H1 (cell line): Measurements from ENCODE around the gene SLC6A18. TPM values are rescaled to one million over a fixed set of nuclear protein-coding genes. Genes with fewer than 3 reads are reported as not detected.
A peak's percentile ranks its signal among the peaks of the same experiment; 100 is the strongest.

Experiments used
- CTCF ChIA-PET: fragments of 300-600 bp; sonication (Branson Sonifier 250); formaldehyde crosslinking; loops from one replicate; lab custom pipeline; 2021; ENCODE audit not compliant: partially characterized antibody; lab: Charles Lee
- POLR2A ChIA-PET: fragments of 300-600 bp; sonication (Branson Sonifier 250); formaldehyde crosslinking; loops from one replicate; lab custom pipeline; 2021; ENCODE audit warnings: inconsistent platforms; ENCODE audit not compliant: partially characterized antibody; lab: Charles Lee
- DNase-seq, 2 experiments: peaks; one replicate each; pipeline versions ENCODE4 v3.0.0 to v3.0.0-alpha.2; 2010 to 2022; ENCODE audit warnings: low spot score in 2 of 2, low read depth in 1 of 2, mixed read lengths in 1 of 2
- FAIRE-seq: peaks from 2 replicates; lab custom pipeline; 2011; peaks lifted over from hg19 to GRCh38; lab: Jason Lieb, UNC
- H2AFZ ChIP-seq: 2 replicates; pipeline ENCODE4 v1.8.1; 2012; ENCODE audit warnings: low read length, inconsistent platforms
- H2AK5ac ChIP-seq: 2 replicates; pipeline ENCODE4 v1.6.1; 2013; ENCODE audit warnings: low read depth, low read length
- H2BK120ac ChIP-seq: replicated peaks from 2 replicates; pipeline ENCODE3; 2013; ENCODE audit warnings: low read depth, low read length, inconsistent platforms
- H2BK12ac ChIP-seq: 2 replicates; pipeline ENCODE4 v1.6.1; 2013; ENCODE audit warnings: low read depth, low read length
- H2BK15ac ChIP-seq: 2 replicates; pipeline ENCODE4 v1.6.1; 2013; ENCODE audit warnings: low read length
- H2BK20ac ChIP-seq: 2 replicates; pipeline ENCODE4 v1.6.1; 2013; ENCODE audit warnings: low read length
- H2BK5ac ChIP-seq: 2 replicates; pipeline ENCODE4 v1.6.1; 2013; ENCODE audit warnings: low read depth, low read length
- H3K14ac ChIP-seq: 2 replicates; pipeline ENCODE4 v1.6.1; 2013; ENCODE audit warnings: inconsistent platforms; ENCODE audit not compliant: insufficient read length
- H3K18ac ChIP-seq: 2 replicates; pipeline ENCODE4 v1.6.1; 2013; ENCODE audit warnings: low read length; ENCODE audit errors: extremely low read depth
- H3K23ac ChIP-seq: 2 replicates; pipeline ENCODE4 v1.6.1; 2013; ENCODE audit warnings: inconsistent platforms; ENCODE audit not compliant: insufficient read length
- H3K23me2 ChIP-seq: 2 replicates; pipeline ENCODE4 v1.6.1; 2013; ENCODE audit warnings: low read depth, low read length
- H3K27ac ChIP-seq: 2 replicates; pipeline ENCODE4 v1.6.1; 2011; ENCODE audit warnings: low read depth, low read length, inconsistent platforms
- H3K27me3 ChIP-seq, 4 experiments: replicated peaks in 1 of 4; 1 replicate in 1 of 4; 2 replicates in 3 of 4; pipeline versions ENCODE4 v1.6.1 to v1.8.1; 2011 to 2013; ENCODE audit warnings: low read length in 3 of 4, mild to moderate bottlenecking in 3 of 4, inconsistent platforms in 2 of 4, mixed read lengths in 2 of 4, moderate library complexity in 1 of 4; ENCODE audit not compliant: control insufficient read depth in 3 of 4, insufficient read depth in 3 of 4; ENCODE audit errors: extremely low read depth in 1 of 4
- H3K36me3 ChIP-seq, 4 experiments: 2 replicates each; pipeline versions ENCODE4 v1.6.1 to v1.8.1; 2011 to 2013; ENCODE audit warnings: mild to moderate bottlenecking in 4 of 4, low read length in 3 of 4, moderate library complexity in 2 of 4, control low read depth in 1 of 4, inconsistent platforms in 1 of 4; ENCODE audit not compliant: insufficient read depth in 4 of 4, control insufficient read depth in 2 of 4
- H3K4ac ChIP-seq: replicated peaks from 2 replicates; pipeline ENCODE3; 2013; ENCODE audit warnings: low read length, low read depth, mixed read lengths, inconsistent platforms; ENCODE audit not compliant: insufficient read length
- H3K4me1 ChIP-seq, 4 experiments: replicated peaks in 1 of 4; 1 replicate in 1 of 4; 2 replicates in 3 of 4; pipeline versions ENCODE4 v1.6.1 to v1.8.1; 2011 to 2013; ENCODE audit warnings: low read length in 3 of 4, inconsistent platforms in 2 of 4, mixed read lengths in 1 of 4; ENCODE audit not compliant: insufficient read depth in 4 of 4, control insufficient read depth in 3 of 4
- H3K4me2 ChIP-seq, 2 experiments: 2 replicates each; pipeline versions ENCODE4 v1.6.1 to v1.8.1; 2011 to 2013; ENCODE audit warnings: low read depth in 2 of 2, low read length in 2 of 2, control low read depth in 1 of 2, inconsistent platforms in 1 of 2, mild to moderate bottlenecking in 1 of 2; ENCODE audit not compliant: insufficient read depth in 1 of 2
- H3K4me3 ChIP-seq, 4 experiments: fragments of 200-600, 300-600 bp in 1 of 4; sonication (generic), shearing (Covaris generic), sonication (Bioruptor Twin) in 1 of 4; 2 replicates each; pipeline versions ENCODE4 v1.5.1 to v1.8.1; 2011 to 2016; ENCODE audit warnings: low read length in 4 of 4, low read depth in 3 of 4, control low read depth in 2 of 4, inconsistent platforms in 2 of 4, mild to moderate bottlenecking in 2 of 4, mixed read lengths in 1 of 4, moderate library complexity in 1 of 4; ENCODE audit not compliant: insufficient read depth in 2 of 4; ENCODE audit errors: extremely low read depth in 1 of 4
- H3K56ac ChIP-seq: replicated peaks from 2 replicates; pipeline ENCODE3; 2013; ENCODE audit warnings: low read depth, mild to moderate bottlenecking, mixed read lengths, low read length, inconsistent platforms; ENCODE audit not compliant: insufficient read length
- H3K79me1 ChIP-seq: 2 replicates; pipeline ENCODE4 v1.6.1; 2013; ENCODE audit warnings: low read depth, low read length, control low read depth
- H3K79me2 ChIP-seq, 2 experiments: 2 replicates each; pipeline versions ENCODE4 v1.6.1 to v1.8.1; 2012 to 2013; ENCODE audit warnings: low read length in 2 of 2, mild to moderate bottlenecking in 2 of 2, inconsistent platforms in 1 of 2; ENCODE audit not compliant: insufficient read depth in 2 of 2, control insufficient read depth in 1 of 2
- H3K9ac ChIP-seq, 4 experiments: replicated peaks in 1 of 4; 1 replicate in 1 of 4; 2 replicates in 3 of 4; pipeline versions ENCODE4 v1.6.1 to v1.8.1; 2011 to 2013; ENCODE audit warnings: low read depth in 3 of 4, low read length in 3 of 4, control low read depth in 2 of 4, mild to moderate bottlenecking in 2 of 4, moderate library complexity in 2 of 4, inconsistent platforms in 1 of 4; ENCODE audit errors: extremely low read depth in 1 of 4
- H3K9me3 ChIP-seq, 2 experiments: 2 replicates each; pipeline versions ENCODE4 v1.6.1 to v1.8.1; 2012 to 2013; ENCODE audit warnings: mild to moderate bottlenecking in 2 of 2, moderate library complexity in 2 of 2, control low read depth in 1 of 2, inconsistent platforms in 1 of 2, low read depth in 1 of 2, low read length in 1 of 2, mixed read lengths in 1 of 2; ENCODE audit not compliant: insufficient read depth in 2 of 2
- H4K20me1 ChIP-seq, 2 experiments: replicated peaks in 1 of 2; 2 replicates each; pipeline versions ENCODE3 to v1.8.1; 2011 to 2013; ENCODE audit warnings: inconsistent platforms in 2 of 2, low read length in 2 of 2, mild to moderate bottlenecking in 1 of 2; ENCODE audit not compliant: insufficient read depth in 2 of 2, control insufficient read depth in 1 of 2
- H4K5ac ChIP-seq: 2 replicates; pipeline ENCODE4 v1.6.1; 2013; ENCODE audit warnings: low read length, low read depth, mixed read lengths, inconsistent platforms; ENCODE audit not compliant: insufficient read length
- H4K8ac ChIP-seq: 2 replicates; pipeline ENCODE4 v1.8.0; 2013; ENCODE audit warnings: mild to moderate bottlenecking, moderate library complexity, low read length, inconsistent platforms; ENCODE audit not compliant: insufficient read depth; ENCODE audit errors: extremely low read depth
- H4K91ac ChIP-seq: replicated peaks from 2 replicates; pipeline ENCODE3; 2013; ENCODE audit warnings: low read length, mixed read lengths, inconsistent platforms; ENCODE audit not compliant: insufficient read length
- ASH2L ChIP-seq: fragments of 200-600, 300-600 bp; sonication (generic); IDR thresholded peaks from one replicate; pipeline ENCODE4 v1.7.1; 2017; ENCODE audit warnings: low read length
- CBX8 ChIP-seq: fragments of 300-800, 300-1000 bp; sonication (generic); IDR thresholded peaks from 2 replicates; pipeline ENCODE4 v1.7.1; 2016; ENCODE audit warnings: low read depth, low read length, borderline replicate concordance
- CHD1 ChIP-seq: IDR thresholded peaks from 2 replicates; pipeline ENCODE4 v1.6.1; 2012; ENCODE audit warnings: low read depth, low read length, improper control_type of control experiment
- CHD2 ChIP-seq: IDR thresholded peaks from 2 replicates; pipeline ENCODE4 v1.6.1; 2012; ENCODE audit warnings: low read length, improper control_type of control experiment
- EGR1 ChIP-seq: IDR thresholded peaks from 2 replicates; pipeline ENCODE4 v1.6.1; 2011; ENCODE audit warnings: low read depth, low read length, borderline replicate concordance
- FOSL1 ChIP-seq: IDR thresholded peaks from 2 replicates; pipeline ENCODE4 v1.6.1; 2011; ENCODE audit warnings: mild to moderate bottlenecking, low read depth, low read length, moderate library complexity; ENCODE audit not compliant: insufficient read depth
- PHF8 ChIP-seq: fragments of 200-600 bp; sonication (generic); conservative IDR thresholded peaks from 2 replicates; pipeline ENCODE4 v1.7.1; 2012; ENCODE audit warnings: low read depth, mild to moderate bottlenecking, inconsistent platforms, low read length, moderate library complexity
- RAD21 ChIP-seq, 2 experiments: IDR thresholded peaks in 1 of 2; conservative IDR thresholded peaks in 1 of 2; 2 replicates each; pipeline ENCODE4 v1.6.1; 2011; ENCODE audit warnings: low read depth in 2 of 2, low read length in 2 of 2, improper control_type of control experiment in 1 of 2, inconsistent platforms in 1 of 2, mild to moderate bottlenecking in 1 of 2, moderate library complexity in 1 of 2
- SAP30 ChIP-seq: fragments of 300-600 bp; sonication (generic); IDR thresholded peaks from 2 replicates; pipeline ENCODE4 v1.7.1; 2012; ENCODE audit warnings: low read length, moderate library complexity, mild to moderate bottlenecking, inconsistent platforms; ENCODE audit not compliant: insufficient read depth, insufficient replicate concordance
- SP2 ChIP-seq: IDR thresholded peaks from 2 replicates; pipeline ENCODE4 v1.6.1; 2012; ENCODE audit warnings: mild to moderate bottlenecking, low read length, inconsistent platforms
- SUZ12 ChIP-seq: fragments of 200-600 bp; sonication (generic); IDR thresholded peaks from 2 replicates; pipeline ENCODE4 v1.6.1; 2012; ENCODE audit warnings: mild to moderate bottlenecking, inconsistent platforms, low read length, moderate library complexity, mixed read lengths
- TAF1 ChIP-seq: IDR thresholded peaks from 2 replicates; pipeline ENCODE4 v1.6.1; 2011; ENCODE audit warnings: mild to moderate bottlenecking, low read depth, low read length
- ZNF274 ChIP-seq: IDR thresholded peaks from 2 replicates; pipeline ENCODE4 v1.7.0; 2012; ENCODE audit warnings: low read length, borderline replicate concordance; ENCODE audit errors: extremely low read depth
- WGBS, 2 experiments: shearing (Covaris generic) in 1 of 2; methylation state at CpG; one replicate each; pipeline versions ENCODE4 v1.1.6 to v1.1.7; 2013 to 2015; ENCODE audit warnings: low lambda C conversion rate in 2 of 2, mixed read lengths in 2 of 2, inconsistent platforms in 1 of 2, low coverage in 1 of 2, missing lambda C conversion rate in 1 of 2; ENCODE audit not compliant: insufficient replicate concordance in 2 of 2, insufficient coverage in 1 of 2, insufficient read length in 1 of 2; ENCODE audit errors: extremely low coverage in 1 of 2, missing lambda C conversion rate in 1 of 2; 5-methylcytosine and 5-hydroxymethylcytosine counted together
- polyA plus RNA-seq, 7 experiments: library from polyadenylated mRNA; depleted of rRNA in 3 of 7; stranded (reverse) in 5 of 7; unstranded in 2 of 7; fragments of >200 nt in 5 of 7; fragments of 200-250 nt in 2 of 7; gene quantifications; 1 replicate in 5 of 7; 2 replicates in 1 of 7; 4 replicates in 1 of 7; pipeline versions ENCODE4 v1.2.1 to v1.2.3, GENCODE V29; 2011 to 2013; ENCODE audit warnings: missing spikeins in 2 of 7, mixed read lengths in 2 of 7
- total RNA-seq: library from RNA; stranded (reverse); fragmentation: NEBNext Ultra II Directional; extraction: Animal tissue kit (Norgen Biotek cat#: 25700); gene quantifications from 2 replicates; pipeline ENCODE4 v1.2.1, GENCODE V29; 2021

Gene SLC6A18
- total and polyA plus RNA-seq, 2 of the 8 experiments (the other 6 are each of a cell fraction or from before 2014, with no cell fraction given) = not detected

GRCh38 chr5:1278656-1279442 lies 53.7 kb downstream of the SLC6A18 start:
- Histone ChIP-seq H4K20me1 (peaks cover 2 to 12% of the 10 kb centered on the region in 2 experiments), H3K9ac (no peak overlapping the region), H3K36me3 (peaks cover 0 to 18% (median 8%) of the 10 kb centered on the region in 4 experiments; a peak in 4 of 8 replicates), H3K4me2 (no peak overlapping the region), H3K4me1 (no peaks in the 10 kb centered on the region), H3K23ac (no peak overlapping the region), H3K56ac (no peak overlapping the region), H3K14ac (no peak overlapping the region), H3K27ac (no peak overlapping the region), H4K5ac (no peak overlapping the region), H3K18ac (no peak overlapping the region), H4K8ac (no peak overlapping the region), H3K4me3 (no peak overlapping the region), H2AFZ (no peak overlapping the region), H2BK20ac (no peak overlapping the region), H2BK120ac (no peak overlapping the region), H3K79me2 (peaks cover 3 to 17% of the 10 kb centered on the region in 2 experiments; a peak in 2 of 4 replicates), H2AK5ac (no peak overlapping the region; the same call in 1 of the 2 replicates), H3K27me3 (no peaks in the 10 kb centered on the region), H2BK5ac (peak overlapping the region; percentile 56; the same call in 1 of the 2 replicates), H4K91ac (no peak overlapping the region), H2BK12ac (no peak overlapping the region), H3K4ac (no peak overlapping the region), H3K23me2 (peaks cover 3% of the 10 kb centered on the region; the same call in 1 of the 2 replicates), H3K9me3 (no peaks in the 10 kb centered on the region; a peak in 1 of 4 replicates), H2BK15ac (no peak overlapping the region), H3K79me1 (peaks cover 6% of the 10 kb centered on the region)
- WGBS, 2 experiments = 96% methylated on average over 40 of the region's 42 CpGs; no CpG with 5 or more reads in 1 of the 2 experiments
- ChIA-PET POLR2A (no interaction called here), CTCF (no interaction called here)
- FAIRE-seq = no peak
- no peak for DNase-seq
- no peak for TF ChIP-seq SAP30
- TF ChIP-seq ASH2L = no peak
- no peak for TF ChIP-seq RAD21 (IDR thresholded peaks at IDR 0.05 in 1 of 2, conservative IDR thresholded peaks at IDR 0.05 in 1 of 2; ENCODE audit: low read depth in 2 of 2, low read length in 2 of 2)
- TF ChIP-seq FOSL1 = no peak
- no peak for TF ChIP-seq PHF8
- TF ChIP-seq CBX8 = no peak
- TF ChIP-seq TAF1 = no peak
- no peak for TF ChIP-seq CHD1
- TF ChIP-seq SP2 = no peak
- no peak for TF ChIP-seq SUZ12
- TF ChIP-seq CHD2 = no peak
- no peak for TF ChIP-seq EGR1
- no peak for TF ChIP-seq ZNF274
